Measurements from ENCODE around the gene WDR88.
"Not testable (repeated sequence)": the region's sequence is repeated elsewhere in the genome, so short reads cannot be mapped to it uniquely, and the experiment has no call there.

Gene WDR88

GRCh38 chr19:33206261-33207039 lies 74.5 kb downstream of the WDR88 start:
- no peaks in the 10 kb centered on the region for H3K27me3 ChIP-seq (ENCODE audit: control insufficient read depth, insufficient read depth, low read length)
- H3K36me3 ChIP-seq (ENCODE audit: control insufficient read depth, insufficient read depth, low read length) = peaks cover 27% of the 10 kb centered on the region
- no peaks in the 10 kb centered on the region for H3K9me3 ChIP-seq (ENCODE audit: control insufficient read depth, insufficient read depth, low read depth, low read length)
- H3K4me3 ChIP-seq (ENCODE audit: low read depth, low read length) = no peak overlapping the region
- H3K4me1 ChIP-seq (ENCODE audit: control insufficient read depth, insufficient read depth, low read length) = no peaks in the 10 kb centered on the region
- H3K27ac ChIP-seq (ENCODE audit: low read depth, low read length) = no peak overlapping the region
- H3K9ac ChIP-seq (ENCODE audit: low read length) = no peak overlapping the region

- H3K4me1 ChIP-seq (ENCODE audit: control insufficient read depth, insufficient read depth, low read length) = no peaks in the 10 kb centered on the region
- no peaks in the 10 kb centered on the region for H3K9me3 ChIP-seq (ENCODE audit: control insufficient read depth, insufficient read depth, low read depth, low read length)
- no peaks in the 10 kb centered on the region for H3K27me3 ChIP-seq (ENCODE audit: control insufficient read depth, insufficient read depth, low read length)
- H3K27ac ChIP-seq (ENCODE audit: low read depth, low read length) = no peak overlapping the region
- H3K36me3 ChIP-seq (ENCODE audit: control insufficient read depth, insufficient read depth, low read length) = peaks cover 27% of the 10 kb centered on the region
- no peak overlapping the region for H3K9ac ChIP-seq (ENCODE audit: low read length)
- H3K4me3 ChIP-seq (ENCODE audit: low read depth, low read length) = no peak overlapping the region
Observed at GRCh38 chr19:33207040-33207620, 75.2 kb downstream of the WDR88 start.

GRCh38 chr19:33207903-33208302 lies 76.0 kb downstream of the WDR88 start:
- H3K36me3 ChIP-seq (ENCODE audit: control insufficient read depth, insufficient read depth, low read length) = peaks cover 23% of the 10 kb centered on the region
- no peaks in the 10 kb centered on the region for H3K4me1 ChIP-seq (ENCODE audit: control insufficient read depth, insufficient read depth, low read length)
- H3K9ac ChIP-seq (ENCODE audit: low read length) = no peak overlapping the region
- no peak overlapping the region for H3K27ac ChIP-seq (ENCODE audit: low read depth, low read length)
- no peaks in the 10 kb centered on the region for H3K9me3 ChIP-seq (ENCODE audit: control insufficient read depth, insufficient read depth, low read depth, low read length)
- H3K4me3 ChIP-seq (ENCODE audit: low read depth, low read length) = no peak overlapping the region
- no peaks in the 10 kb centered on the region for H3K27me3 ChIP-seq (ENCODE audit: control insufficient read depth, insufficient read depth, low read length)

DNA sequence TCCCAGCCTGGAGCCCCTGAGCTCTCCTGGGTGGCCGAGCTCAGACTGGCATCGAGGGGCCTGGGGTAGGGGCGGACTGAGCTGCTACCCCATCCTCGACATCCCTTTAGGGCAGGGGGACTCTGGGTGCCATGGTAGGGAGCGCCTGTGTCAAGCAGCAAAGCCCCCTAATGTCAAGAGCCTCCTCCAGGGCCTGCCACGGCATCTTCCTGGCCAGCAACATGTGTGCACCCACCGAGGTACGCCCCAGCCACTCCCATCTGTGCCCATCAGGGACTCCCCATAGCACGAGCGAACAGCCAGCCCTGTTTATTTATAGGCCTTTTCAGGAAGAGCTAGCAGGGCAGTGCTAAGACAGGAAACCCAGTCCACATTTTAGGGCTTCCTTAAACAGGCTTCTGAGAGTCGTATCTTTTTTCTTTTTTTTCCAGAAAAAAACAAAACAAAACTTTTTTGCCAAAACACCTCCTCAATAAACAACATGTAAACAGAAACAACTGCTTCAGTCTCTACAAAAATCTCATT lies 76.5 kb downstream of the WDR88 start:
- no peaks in the 10 kb centered on the region for H3K27me3 ChIP-seq (ENCODE audit: control insufficient read depth, insufficient read depth, low read length)
- H3K4me1 ChIP-seq (ENCODE audit: control insufficient read depth, insufficient read depth, low read length) = no peaks in the 10 kb centered on the region

GRCh38 chr19:33208904-33209849 lies 77.3 kb downstream of the WDR88 start:
- no peak overlapping the region for H3K4me3 ChIP-seq (ENCODE audit: low read depth, low read length)
- no peak overlapping the region for H3K9ac ChIP-seq (ENCODE audit: low read length)
- no peaks in the 10 kb centered on the region for H3K4me1 ChIP-seq (ENCODE audit: control insufficient read depth, insufficient read depth, low read length)
- no peaks in the 10 kb centered on the region for H3K27me3 ChIP-seq (ENCODE audit: control insufficient read depth, insufficient read depth, low read length)
- H3K9me3 ChIP-seq (ENCODE audit: control insufficient read depth, insufficient read depth, low read depth, low read length) = no peaks in the 10 kb centered on the region
- peaks cover 18% of the 10 kb centered on the region; the same call in 1 of the 2 replicates for H3K36me3 ChIP-seq (ENCODE audit: control insufficient read depth, insufficient read depth, low read length)
- no peak overlapping the region for H3K27ac ChIP-seq (ENCODE audit: low read depth, low read length)

More for the DNA sequence above, 76.5 kb downstream of the WDR88 start:
- no peaks in the 10 kb centered on the region for H3K9me3 ChIP-seq (ENCODE audit: control insufficient read depth, insufficient read depth, low read depth, low read length)
- H3K4me3 ChIP-seq (ENCODE audit: low read depth, low read length) = no peak overlapping the region
- H3K9ac ChIP-seq (ENCODE audit: low read length) = no peak overlapping the region
- peaks cover 18% of the 10 kb centered on the region; the same call in 1 of the 2 replicates for H3K36me3 ChIP-seq (ENCODE audit: control insufficient read depth, insufficient read depth, low read length)
- no peak overlapping the region for H3K27ac ChIP-seq (ENCODE audit: low read depth, low read length)

DNA sequence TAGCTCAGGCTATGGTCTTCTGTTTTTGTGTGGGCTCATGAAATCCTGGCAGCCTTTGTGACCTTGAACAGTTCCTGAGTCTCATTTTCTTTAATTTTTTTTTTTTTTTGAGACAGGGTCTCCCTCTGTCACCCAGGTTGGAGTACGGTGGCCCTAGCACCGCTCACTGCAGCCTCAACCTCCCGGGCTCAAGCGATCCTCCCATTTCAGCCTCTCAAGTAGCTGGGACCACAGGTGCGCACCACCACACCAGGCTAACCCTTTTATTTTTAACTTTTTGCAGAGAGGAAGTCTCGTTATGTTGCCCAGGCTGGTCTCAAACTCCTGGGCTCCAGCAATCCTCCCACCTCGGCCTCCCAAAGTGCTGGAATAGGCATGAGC lies 77.9 kb downstream of the WDR88 start:
- not testable (repeated sequence) for H3K4me3 ChIP-seq (ENCODE audit: low read depth, low read length); H3K27me3 ChIP-seq (ENCODE audit: control insufficient read depth, insufficient read depth, low read length); H3K4me1 ChIP-seq (ENCODE audit: control insufficient read depth, insufficient read depth, low read length); H3K9ac ChIP-seq (ENCODE audit: low read length); H3K9me3 ChIP-seq (ENCODE audit: control insufficient read depth, insufficient read depth, low read depth, low read length); H3K27ac ChIP-seq (ENCODE audit: low read depth, low read length)
- peaks cover 18% of the 10 kb centered on the region; the same call in 1 of the 2 replicates for H3K36me3 ChIP-seq (ENCODE audit: control insufficient read depth, insufficient read depth, low read length)

DNA sequence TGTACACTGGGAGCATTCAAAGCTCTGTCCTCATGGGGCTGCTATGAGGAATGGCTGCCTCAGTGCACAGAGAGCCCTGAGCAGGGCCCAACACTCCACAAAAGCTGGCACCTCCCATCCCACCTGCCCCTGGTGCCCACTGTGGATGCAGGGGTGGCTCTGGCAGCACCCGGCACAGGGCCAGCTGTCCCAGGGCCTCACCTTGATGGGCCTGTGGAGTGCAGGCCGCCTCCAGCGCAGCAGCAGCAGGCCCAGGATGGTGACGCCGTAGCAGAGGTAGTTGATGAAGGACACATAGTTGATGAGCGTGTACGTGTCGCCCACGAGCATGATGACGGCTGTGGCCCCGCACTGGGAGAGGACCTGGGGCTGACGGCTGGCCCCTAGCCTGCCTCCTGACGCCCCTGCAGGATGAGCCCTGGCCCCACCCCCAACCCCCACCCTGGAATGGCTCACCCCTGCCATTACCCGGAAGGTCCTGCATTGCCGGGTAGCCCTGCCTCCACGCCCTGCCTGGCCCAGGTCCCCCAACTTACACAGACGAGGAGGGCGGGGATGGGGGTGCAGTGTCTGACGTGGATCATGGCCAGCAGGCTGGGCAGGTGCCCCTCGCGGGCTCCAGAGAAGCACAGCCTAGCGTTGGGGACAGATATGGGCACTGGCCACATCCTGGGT lies 78.5 kb downstream of the WDR88 start:
- no peaks in the 10 kb centered on the region for H3K27me3 ChIP-seq (ENCODE audit: control insufficient read depth, insufficient read depth, low read length)
- no peak overlapping the region for H3K4me3 ChIP-seq (ENCODE audit: low read depth, low read length)
- no peaks in the 10 kb centered on the region for H3K9me3 ChIP-seq (ENCODE audit: control insufficient read depth, insufficient read depth, low read depth, low read length)
- H3K27ac ChIP-seq (ENCODE audit: low read depth, low read length) = no peak overlapping the region
- H3K36me3 ChIP-seq (ENCODE audit: control insufficient read depth, insufficient read depth, low read length) = peaks cover 12% of the 10 kb centered on the region; the same call in 1 of the 2 replicates
- H3K9ac ChIP-seq (ENCODE audit: low read length) = no peak overlapping the region
- no peaks in the 10 kb centered on the region for H3K4me1 ChIP-seq (ENCODE audit: control insufficient read depth, insufficient read depth, low read length)

DNA sequence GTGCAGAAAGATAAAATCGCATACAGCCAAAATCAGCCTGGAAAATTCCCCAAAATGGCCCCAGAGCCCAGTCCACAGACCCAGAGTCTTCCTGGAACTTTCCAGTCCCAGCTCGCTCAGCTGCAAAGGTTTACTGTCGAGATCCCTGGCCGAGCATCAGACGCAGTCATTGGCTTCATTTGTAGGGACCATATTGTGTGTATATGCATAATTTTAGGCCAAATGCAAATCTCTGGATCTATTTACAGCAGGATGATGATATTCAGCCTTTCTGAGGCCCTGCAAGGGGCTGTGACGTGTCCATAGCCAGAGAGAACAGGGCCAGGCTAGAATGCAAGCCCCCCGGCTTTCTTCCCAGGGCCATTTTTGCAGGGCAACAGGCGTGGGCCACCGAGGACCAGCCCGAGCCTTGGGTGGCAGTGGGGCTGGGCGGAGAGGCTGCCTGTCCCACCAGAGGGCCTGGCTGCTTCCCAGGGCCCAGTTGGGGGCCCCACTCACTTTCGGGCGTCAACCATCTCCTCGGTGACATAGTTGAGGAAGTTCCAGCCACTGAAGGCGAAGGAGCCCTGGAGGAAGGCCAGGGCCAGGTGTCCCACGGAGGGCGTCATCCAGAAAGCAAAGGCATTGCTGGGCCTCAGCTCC lies 80.0 kb downstream of the WDR88 start:
- H3K4me3 ChIP-seq (ENCODE audit: low read depth, low read length) = no peak overlapping the region
- H3K27ac ChIP-seq (ENCODE audit: low read depth, low read length) = no peak overlapping the region
- H3K9me3 ChIP-seq (ENCODE audit: control insufficient read depth, insufficient read depth, low read depth, low read length) = no peaks in the 10 kb centered on the region
- H3K4me1 ChIP-seq (ENCODE audit: control insufficient read depth, insufficient read depth, low read length) = peaks cover 5% of the 10 kb centered on the region; the same call in 1 of the 2 replicates
- H3K36me3 ChIP-seq (ENCODE audit: control insufficient read depth, insufficient read depth, low read length) = no peaks in the 10 kb centered on the region
- H3K27me3 ChIP-seq (ENCODE audit: control insufficient read depth, insufficient read depth, low read length) = no peaks in the 10 kb centered on the region
- H3K9ac ChIP-seq (ENCODE audit: low read length) = no peak overlapping the region

- no peaks in the 10 kb centered on the region for H3K36me3 ChIP-seq (ENCODE audit: control insufficient read depth, insufficient read depth, low read length)
- peaks cover 5% of the 10 kb centered on the region; the same call in 1 of the 2 replicates for H3K4me1 ChIP-seq (ENCODE audit: control insufficient read depth, insufficient read depth, low read length)
- H3K4me3 ChIP-seq (ENCODE audit: low read depth, low read length) = no peak overlapping the region
- no peaks in the 10 kb centered on the region for H3K27me3 ChIP-seq (ENCODE audit: control insufficient read depth, insufficient read depth, low read length)
- H3K27ac ChIP-seq (ENCODE audit: low read depth, low read length) = no peak overlapping the region
- no peak overlapping the region for H3K9ac ChIP-seq (ENCODE audit: low read length)
- H3K9me3 ChIP-seq (ENCODE audit: control insufficient read depth, insufficient read depth, low read depth, low read length) = no peaks in the 10 kb centered on the region
Observed at GRCh38 chr19:33212436-33213172, 80.7 kb downstream of the WDR88 start.

Data from HUES6 (cell line).